Pancreas (tissue), 10 donors: ENCODE results near the gene MAP3K5. TPM values are rescaled to one million over a fixed set of nuclear protein-coding genes. Genes with fewer than 3 reads are reported as not detected.

ENCODE experiments used
- ATAC-seq, 4 donors: fragments of 200-7000 bp; cut with Tn5 transposase; one replicate each; pipeline versions ENCODE4 v1.8.0 to v1.9.1; 2020; ENCODE audit warnings: mild to moderate bottlenecking in 4 of 4, moderate library complexity in 4 of 4
- DNase-seq, 6 donors: peaks; one replicate each; pipeline ENCODE4 v3.0.0-alpha.2; 2020
- FAIRE-seq: peaks from 2 replicates; lab custom pipeline; 2012; peaks lifted over from hg19 to GRCh38; lab: Jason Lieb, UNC
- H3K27ac ChIP-seq, 4 donors: fragments of 200-600 bp; sonication (generic); 1 replicate in 3 of 4; 2 replicates in 1 of 4; pipeline versions ENCODE4 v1.5.0 to v1.8.0; 2020
- H3K27me3 ChIP-seq, 4 donors: fragments of 200-600 bp; one replicate each; pipeline ENCODE4 v1.8.0; 2021
- H3K36me3 ChIP-seq, 3 donors: fragments of 200-600 bp; sonication (generic) in 1 of 3; one replicate each; pipeline versions ENCODE4 v1.5.0 to v1.8.0; 2020 to 2021
- H3K4me1 ChIP-seq, 3 donors: fragments of 200-600 bp; one replicate each; pipeline ENCODE4 v1.8.0; 2021
- H3K4me3 ChIP-seq, 4 donors: fragments of 200-600 bp; sonication (generic) in 2 of 4; one replicate each; pipeline versions ENCODE4 v1.5.0 to v1.8.0; 2020 to 2021
- H3K9me3 ChIP-seq, 4 donors: fragments of 200-600 bp; one replicate each; pipeline ENCODE4 v1.8.0; 2021
- CTCF ChIP-seq, 4 donors: fragments of 200-600 bp; sonication (generic) in 3 of 4; IDR thresholded peaks; one replicate each; pipeline versions ENCODE4 v1.5.0 to v1.8.0; 2021; ENCODE audit warnings: antibody characterized with exemption in 4 of 4
- WGBS, 2 donors: extraction: QIAGEN DNeasy Blood & Tissue Kit; methylation state at CpG; one replicate each; pipeline ENCODE4 v1.1.7; 2013; 5-methylcytosine and 5-hydroxymethylcytosine counted together
- intact Hi-C, 3 donors: fragments of 100-400 bp; cut with DNase I; formaldehyde crosslinking; loops; one replicate each; pipeline versions ENCODE4 v1.11.1 to v1.14.2; 2022
- polyA plus RNA-seq, 2 donors: library from polyadenylated mRNA; stranded (reverse); fragments of 200-250 nt; gene quantifications; one replicate each; pipeline ENCODE4 v1.2.3, GENCODE V29; 2013
- total RNA-seq, 6 donors: library from RNA; stranded (reverse); fragmentation: NEBNext Ultra II Directional in 4 of 6; extraction: Animal tissue kit (Norgen Biotek cat#: 25700) in 4 of 6; gene quantifications; one replicate each; pipeline versions ENCODE4 v1.2.1 to v1.2.4, GENCODE V29; 2021 to 2023
- donor health status: healthy with polysubstance abuse.
- donor health status: DM: no; HTN: no; CAD: no; lungs with moderate emphysema.
- donor health status: DM: no; HTN: no; CAD: no.
- donor health status: control.
- donor health status: control.
- donor health status: Bipolar disorder and iron deficiency.
- donor health status: DM: yes; HTN: yes; CAD: no.
- donor health status: DM: no; HTN: no; CAD: no.
- donor health status: DM: no; HTN: no; CAD: no.
- donor health status: DM: yes; HTN: yes; CAD: no.

Gene MAP3K5
- total and polyA plus RNA-seq, 8 donors: 6.7 to 28.6 (median 19.4) TPM

GRCh38 chr6:136728033-136728939 is 64.0 kb downstream of the MAP3K5 start:
- FAIRE-seq (no peak), DNase-seq (no peak), ATAC-seq (no peak)
- Histone ChIP-seq H3K27me3 (no peaks in the 10 kb centered on the region), H3K9me3 (no peaks in the 10 kb centered on the region), H3K4me3 (no peak overlapping the region), H3K36me3 (no peaks in the 10 kb centered on the region), H3K27ac (no peak overlapping the region), H3K4me1 (peaks cover 0 to 32% (median 17%) of the 10 kb centered on the region in 3 donors)
- no peak for TF ChIP-seq CTCF (IDR thresholded peaks at IDR 0.05)
- intact Hi-C loops: no loop called here
- 71 to 82% methylated on average over 2 of the region's 2 CpGs for WGBS, 2 donors

GRCh38 chr6:136726837-136727557 is 65.3 kb downstream of the MAP3K5 start:
- FAIRE-seq: no peak
- Histone ChIP-seq H3K27ac (peak overlapping the region in 2 of 4 donors; percentile 42 to 55), H3K27me3 (no peaks in the 10 kb centered on the region), H3K4me1 (peaks cover 0 to 32% (median 17%) of the 10 kb centered on the region in 3 donors), H3K36me3 (no peaks in the 10 kb centered on the region), H3K9me3 (no peaks in the 10 kb centered on the region), H3K4me3 (no peak overlapping the region)
- no peak for TF ChIP-seq CTCF (IDR thresholded peaks at IDR 0.05)
- ATAC-seq: peak in 3 of 4 donors; percentile 66 to 74 (median 74)
- WGBS, 2 donors: 31 to 36% methylated on average over 3 of the region's 3 CpGs
- DNase-seq: no peak
- intact Hi-C loops: no loop called here

GRCh38 chr6:136725124-136725523 is 67.2 kb downstream of the MAP3K5 start:
- Histone ChIP-seq H3K27me3 (no peaks in the 10 kb centered on the region), H3K36me3 (no peaks in the 10 kb centered on the region), H3K4me3 (no peak overlapping the region), H3K27ac (no peak overlapping the region), H3K9me3 (no peaks in the 10 kb centered on the region), H3K4me1 (peaks cover 0 to 32% (median 17%) of the 10 kb centered on the region in 3 donors)
- DNase-seq (no peak), FAIRE-seq (no peak), ATAC-seq (no peak)
- WGBS, 2 donors: 94 to 97% methylated on average over 4 of the region's 4 CpGs
- no peak for TF ChIP-seq CTCF (IDR thresholded peaks at IDR 0.05)
- intact Hi-C loops: no loop called here

GRCh38 chr6:136723780-136724179 is 68.5 kb downstream of the MAP3K5 start:
- Histone ChIP-seq H3K4me1 (peaks cover 0 to 33% (median 17%) of the 10 kb centered on the region in 3 donors), H3K36me3 (no peaks in the 10 kb centered on the region), H3K27ac (no peak overlapping the region), H3K4me3 (no peak overlapping the region), H3K27me3 (no peaks in the 10 kb centered on the region), H3K9me3 (no peaks in the 10 kb centered on the region)
- DNase-seq: peak in 1 of 6 donors; percentile 23
- intact Hi-C loops: no loop called here
- ATAC-seq: peak; percentile 70 to 78 (median 72)
- no peak for FAIRE-seq
- 13 to 18% methylated on average over 1 of the region's 1 CpG for WGBS, 2 donors
- TF ChIP-seq CTCF (IDR thresholded peaks at IDR 0.05): no peak
